AML-193 (cell line): Measurements from ENCODE around the gene GSE1.

Experiments
- DNase-seq, 2 experiments: peaks; one replicate each; lab custom pipeline; 2025; lab: John Stamatoyannopoulos, UW

The GSE1 gene

DNA sequence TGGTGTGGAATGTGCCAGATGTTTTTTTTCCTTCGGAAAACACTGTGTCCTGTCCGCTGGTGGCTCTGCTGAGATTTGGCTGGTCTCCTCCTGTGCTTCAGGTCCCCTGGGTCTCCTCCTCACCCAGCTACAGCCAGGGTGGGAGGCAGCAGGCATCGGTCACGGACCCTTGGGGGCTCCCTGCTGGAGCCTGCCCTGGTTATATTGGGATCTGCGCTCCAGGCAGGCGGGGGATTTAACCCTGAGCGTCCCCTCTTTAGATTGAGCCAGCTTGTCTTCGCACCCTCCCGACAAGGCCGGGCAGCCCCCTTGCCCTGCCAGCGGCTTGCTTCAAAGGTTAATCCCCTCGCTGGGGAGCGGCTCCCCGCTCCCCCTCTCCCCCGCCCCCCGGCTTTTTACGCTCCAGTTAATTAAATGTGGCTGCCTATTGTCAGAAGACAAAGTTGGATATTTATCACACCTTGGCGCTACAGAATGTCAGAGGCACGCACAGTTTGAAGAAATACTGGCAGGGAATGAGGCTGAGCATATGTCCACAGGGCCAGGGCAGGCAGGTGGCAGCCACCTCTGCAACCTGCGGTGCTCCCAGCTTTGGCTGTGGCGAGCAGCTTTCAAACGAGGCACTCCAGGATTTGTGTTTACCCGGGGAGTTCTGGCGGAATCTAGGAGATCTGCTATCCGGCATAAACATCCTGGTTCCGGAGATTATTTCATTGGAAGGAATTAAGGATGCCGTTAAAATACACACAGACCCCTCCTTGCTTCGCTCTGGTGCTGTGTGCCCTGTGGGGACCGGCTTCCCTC, 38.2 kb upstream of the GSE1 start:
- no peak for DNase-seq

DNA sequence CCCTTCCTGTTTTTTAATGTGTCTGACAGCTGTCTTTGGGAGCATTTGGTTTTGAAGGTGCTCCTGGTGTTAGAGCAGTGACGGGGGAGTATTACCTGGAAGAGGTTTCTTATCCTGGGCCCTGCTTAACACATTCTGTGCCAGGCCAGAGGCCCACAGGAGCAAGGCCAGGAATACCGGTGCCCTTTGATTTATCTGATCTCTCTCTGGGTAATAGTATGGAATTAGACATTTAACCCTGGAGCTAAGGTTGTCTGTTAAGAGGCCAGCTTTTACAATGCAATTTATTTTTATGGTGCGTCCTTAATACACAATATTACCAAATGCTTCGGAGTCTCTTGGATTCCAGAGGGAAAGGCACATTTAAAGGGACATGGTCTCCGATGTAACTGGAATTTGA, 37.2 kb upstream of the GSE1 start:
- no peak for DNase-seq

DNA sequence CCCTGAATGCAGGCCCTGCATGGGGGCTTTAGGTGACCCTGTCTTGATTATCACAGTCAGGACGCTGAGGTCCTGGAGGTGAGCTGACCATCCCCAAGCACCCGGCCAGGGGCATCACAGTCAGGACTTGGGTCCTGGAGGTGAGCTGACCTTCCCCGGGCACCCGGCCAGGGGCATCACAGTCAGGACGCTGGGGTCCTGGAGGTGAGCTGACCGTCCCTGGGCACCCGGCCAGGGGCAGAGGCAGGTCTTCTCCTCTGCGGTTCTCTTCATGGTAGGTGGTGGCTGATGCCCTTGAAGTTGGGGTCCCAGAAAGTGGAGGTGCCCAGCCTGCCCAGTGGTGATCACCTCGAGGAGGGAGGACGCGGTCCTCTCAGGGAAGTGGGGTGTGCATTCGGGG, 36.2 kb upstream of the GSE1 start:
- no peak for DNase-seq

DNA sequence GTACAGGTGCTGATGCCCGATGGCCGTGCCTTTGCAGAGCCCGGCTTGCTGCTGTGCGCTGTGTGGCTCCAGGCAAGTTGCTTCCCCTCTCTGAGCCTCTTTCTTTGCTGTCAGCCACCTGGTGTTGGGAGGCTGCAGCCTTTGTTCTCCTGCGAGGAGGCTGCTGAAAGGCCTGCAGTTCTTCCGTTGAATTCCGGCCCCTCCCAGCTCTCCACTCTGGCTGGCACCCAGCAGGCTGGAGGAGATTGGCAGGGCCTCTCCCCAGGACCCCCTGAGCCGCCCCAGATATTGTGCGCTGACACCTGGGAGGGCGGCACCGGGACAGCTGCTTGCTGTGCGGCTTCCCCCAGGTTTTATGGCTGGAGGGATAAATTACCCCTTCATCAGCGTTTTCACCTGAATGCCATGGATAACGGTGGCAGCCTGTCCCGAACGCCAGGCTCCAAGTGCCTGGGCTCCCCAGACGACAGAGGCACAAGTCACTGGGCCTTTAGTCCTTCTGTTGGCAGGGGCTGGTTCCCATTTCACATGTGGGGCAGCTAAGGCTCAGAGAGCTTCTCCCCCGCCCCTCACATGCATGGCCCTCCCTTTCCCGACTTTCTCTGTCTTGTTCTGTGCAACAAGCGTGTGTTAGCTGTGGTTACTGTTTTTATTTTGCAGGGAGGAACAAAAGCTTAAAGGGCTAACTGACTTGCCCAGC, 35.1 kb upstream of the GSE1 start:
- no peak for DNase-seq

DNA sequence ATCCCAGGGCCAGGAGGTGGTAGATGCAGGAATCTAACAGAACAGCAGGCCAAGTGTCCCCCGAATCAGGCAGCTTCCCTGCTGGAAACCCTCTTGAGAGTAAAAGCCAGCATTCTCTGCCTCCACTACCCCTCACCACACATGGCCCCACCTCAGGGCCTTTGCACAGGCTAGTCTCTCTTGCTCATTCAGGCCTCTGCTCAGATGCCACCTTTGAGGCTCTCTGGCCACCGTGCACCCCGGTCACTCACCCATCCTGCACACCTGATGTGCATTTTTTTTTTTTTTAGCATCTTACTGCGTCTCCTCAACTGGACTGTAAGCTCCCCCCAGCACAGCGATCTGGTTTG, 34.5 kb upstream of the GSE1 start:
- DNase-seq: no peak

DNA sequence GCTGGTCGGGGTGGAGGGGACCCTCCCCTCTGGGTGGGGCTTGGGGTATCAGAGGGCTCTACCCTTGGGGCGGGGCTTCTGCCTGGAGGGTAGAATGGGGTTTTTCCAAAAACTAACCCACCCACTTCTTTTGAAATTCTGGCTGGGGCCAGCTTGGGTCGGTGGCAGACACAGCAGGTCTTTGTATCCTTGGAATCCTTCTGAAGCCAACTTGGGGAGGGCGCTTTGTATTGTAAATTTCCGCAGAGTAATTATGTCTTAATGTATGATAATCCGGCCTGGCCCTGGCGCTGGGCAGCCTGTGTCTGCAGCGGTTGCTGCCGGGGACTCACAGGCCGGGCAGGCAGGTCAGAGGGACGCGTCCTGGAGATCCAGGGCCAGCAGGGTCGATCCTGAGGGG, 33.9 kb upstream of the GSE1 start:
- DNase-seq: no peak

DNA sequence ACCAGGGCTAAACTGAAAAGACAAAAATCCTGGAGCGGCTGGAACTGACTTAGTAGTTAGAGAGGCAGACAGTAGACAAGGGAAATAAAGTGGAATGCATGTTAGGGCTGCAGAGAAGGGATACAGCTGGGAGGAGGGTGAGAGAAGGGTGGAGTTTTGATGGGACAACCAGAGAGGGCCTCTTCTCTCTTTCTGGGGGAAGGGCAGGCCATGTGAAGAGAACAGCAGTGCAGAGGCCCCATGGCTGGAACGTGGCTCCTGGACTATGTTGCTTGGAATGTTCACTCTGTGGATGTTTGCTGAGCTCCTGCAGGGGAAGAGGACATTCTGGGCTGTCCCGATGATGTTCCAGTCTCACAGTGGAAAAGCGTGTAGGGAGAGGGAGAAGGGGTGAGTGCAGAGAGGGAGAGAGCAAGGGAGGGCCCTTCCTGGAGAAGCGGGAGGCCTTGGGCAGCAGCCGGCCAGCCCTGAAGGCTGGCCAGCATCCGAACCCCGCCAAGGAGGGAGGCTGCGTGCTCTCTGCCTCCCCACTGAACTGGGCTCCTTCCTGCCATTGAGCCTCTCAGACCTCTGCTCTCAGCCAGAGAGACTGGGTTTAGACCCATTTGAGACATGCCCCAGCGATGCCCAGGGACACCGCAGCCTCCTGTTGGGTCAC, 33.1 kb upstream of the GSE1 start:
- DNase-seq: no peak

DNA sequence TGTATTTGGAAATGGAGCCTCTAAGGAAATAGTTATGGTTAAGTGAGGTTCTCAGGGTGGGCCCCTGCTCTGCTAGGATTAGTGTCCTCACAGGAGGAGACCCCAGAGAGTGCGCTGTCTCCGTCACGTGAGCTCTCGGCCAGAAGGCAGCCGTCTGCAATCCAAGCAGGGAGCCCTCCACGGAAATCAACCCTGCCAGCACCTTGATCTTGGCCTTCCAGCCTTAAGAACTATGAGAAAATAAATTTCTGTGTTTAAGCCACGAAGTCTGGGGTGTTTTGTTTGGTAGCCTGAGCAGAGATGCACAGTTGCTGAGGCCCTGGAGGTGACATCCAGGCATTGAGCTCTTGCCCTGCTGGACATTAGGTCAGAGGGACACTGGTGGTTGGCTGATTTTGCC, 32.4 kb upstream of the GSE1 start:
- DNase-seq: no peak

DNA sequence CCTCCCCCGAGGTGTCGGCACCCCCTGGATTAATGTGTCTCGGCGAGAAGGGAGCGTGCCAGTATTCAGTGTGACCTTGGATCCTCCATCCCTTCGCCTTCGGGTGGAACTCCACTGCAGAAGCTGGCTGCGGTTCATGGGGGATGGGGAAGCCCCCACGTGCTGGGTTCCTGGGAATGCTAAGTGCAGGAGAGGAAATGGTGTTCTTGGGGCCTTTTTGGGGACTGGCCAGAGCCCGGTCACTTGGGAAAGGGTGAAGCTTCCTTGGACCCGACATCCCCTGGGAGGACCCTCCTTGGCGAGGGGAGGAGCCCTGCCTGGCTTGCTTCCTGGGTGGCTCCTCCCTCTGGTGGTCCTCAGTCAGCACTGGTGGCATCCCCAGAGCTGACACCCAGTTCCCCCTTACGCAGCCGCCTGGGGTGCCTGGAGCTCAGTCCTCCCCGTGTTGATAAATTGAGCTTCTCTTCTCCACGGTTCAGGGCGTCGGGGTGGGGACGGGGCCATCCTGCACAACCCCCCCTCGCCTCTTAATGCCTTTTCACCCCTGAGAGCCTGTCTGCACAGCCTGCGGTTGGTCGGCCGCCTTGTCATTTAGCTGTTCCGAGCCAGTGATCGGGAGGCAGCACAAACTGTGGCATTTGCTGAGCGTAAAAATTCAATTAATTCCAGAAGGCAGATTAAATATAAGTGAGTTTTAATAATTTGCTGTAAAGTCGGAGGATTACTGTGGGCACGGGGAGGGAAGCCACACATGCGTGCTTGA, 30.7 kb upstream of the GSE1 start:
- no peak for DNase-seq

DNA sequence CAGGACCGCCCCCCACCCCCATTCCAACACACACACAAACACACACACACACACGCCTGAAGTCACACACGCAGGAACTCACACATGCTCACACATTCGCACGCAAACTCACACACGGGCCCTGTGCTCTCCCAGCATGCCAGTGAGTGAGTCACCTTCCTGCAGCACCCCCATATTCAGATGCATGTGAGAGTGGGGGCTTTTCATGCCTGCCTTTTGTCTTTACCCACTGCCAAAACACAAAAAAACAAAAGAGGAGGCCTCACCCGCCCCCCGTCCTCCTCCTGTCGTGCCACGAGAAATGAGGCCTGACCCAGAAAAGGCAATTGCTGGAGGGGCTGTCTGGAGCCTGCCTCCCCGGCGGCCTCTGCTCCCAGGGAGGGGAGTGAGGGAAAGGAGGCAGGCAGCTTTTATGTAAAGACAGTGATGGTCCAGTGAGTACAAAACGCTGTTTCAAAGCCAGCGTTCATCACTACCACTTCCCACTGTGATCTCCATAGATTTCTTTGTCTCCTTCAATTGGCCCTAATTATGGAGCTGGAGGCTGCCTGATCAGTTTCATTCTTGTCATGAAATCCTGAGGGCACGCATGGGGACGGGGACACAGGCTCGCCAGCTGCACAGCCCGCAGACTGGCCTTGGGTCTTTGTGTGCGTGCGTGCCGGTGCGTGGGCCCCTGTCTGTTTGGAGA, 29.5 kb upstream of the GSE1 start:
- DNase-seq: no peak

DNA sequence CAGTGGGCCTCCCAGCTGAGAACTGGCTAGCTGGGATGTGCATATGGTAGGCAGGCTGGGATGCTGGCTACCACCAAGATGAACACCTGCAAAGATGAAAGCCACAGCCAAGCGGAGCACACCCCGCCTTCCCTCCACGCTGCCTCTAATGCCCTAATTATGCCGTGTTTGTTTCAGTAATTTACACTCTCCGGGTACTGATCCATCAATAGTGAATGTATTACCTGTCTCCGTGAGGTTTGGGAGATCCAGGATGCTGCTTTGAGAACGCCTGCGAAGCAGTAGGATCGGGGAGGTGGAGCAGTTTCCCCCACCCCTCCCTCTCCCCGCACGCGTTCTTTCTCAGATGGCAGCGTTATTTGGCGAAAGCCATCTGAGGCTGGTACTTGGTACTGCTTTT, 28.9 kb upstream of the GSE1 start:
- no peak for DNase-seq

DNA sequence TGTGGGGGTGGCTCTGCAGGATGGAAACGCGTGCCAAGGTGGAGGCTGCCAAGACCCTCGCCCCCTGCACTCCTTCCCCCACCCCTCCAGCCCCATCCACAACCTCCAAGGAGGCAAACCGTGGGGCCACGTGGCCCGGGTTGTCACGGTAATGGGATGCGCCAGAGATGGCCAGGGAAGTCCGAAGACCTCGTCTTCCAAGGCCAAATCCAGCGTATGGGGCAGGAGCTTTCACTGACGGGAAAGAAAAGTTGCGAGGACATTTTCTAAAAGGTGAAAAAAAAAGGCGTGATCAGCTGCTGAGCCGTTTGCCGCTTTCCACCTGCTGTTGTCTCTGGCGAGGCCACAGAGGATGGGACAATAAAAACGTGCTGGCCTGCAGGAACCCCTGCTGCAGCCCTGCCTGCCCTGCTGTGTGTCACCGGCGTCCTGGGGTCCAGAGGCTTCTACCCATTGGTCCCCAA, 28.3 kb upstream of the GSE1 start:
- DNase-seq: no peak

DNA sequence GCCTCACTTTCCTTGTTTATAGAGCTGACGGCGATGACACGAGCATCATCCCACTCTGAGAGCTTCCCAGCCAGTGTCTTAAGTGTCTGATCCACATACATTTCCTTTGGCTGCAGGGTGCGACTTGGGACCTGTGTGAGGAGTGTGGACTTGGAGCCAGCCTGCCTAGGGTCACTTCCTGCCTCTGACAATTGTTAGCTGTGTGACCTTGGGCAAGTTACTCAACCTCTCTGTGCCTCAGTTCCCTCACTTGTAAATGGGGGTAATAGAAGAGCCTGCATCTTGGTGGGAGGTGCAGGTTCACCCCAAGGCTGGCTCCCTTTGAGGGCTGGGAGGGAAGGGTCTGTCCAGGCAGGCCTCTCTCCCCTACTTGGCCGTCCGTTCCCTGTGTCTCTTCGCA, 27.4 kb upstream of the GSE1 start:
- DNase-seq: no peak

DNA sequence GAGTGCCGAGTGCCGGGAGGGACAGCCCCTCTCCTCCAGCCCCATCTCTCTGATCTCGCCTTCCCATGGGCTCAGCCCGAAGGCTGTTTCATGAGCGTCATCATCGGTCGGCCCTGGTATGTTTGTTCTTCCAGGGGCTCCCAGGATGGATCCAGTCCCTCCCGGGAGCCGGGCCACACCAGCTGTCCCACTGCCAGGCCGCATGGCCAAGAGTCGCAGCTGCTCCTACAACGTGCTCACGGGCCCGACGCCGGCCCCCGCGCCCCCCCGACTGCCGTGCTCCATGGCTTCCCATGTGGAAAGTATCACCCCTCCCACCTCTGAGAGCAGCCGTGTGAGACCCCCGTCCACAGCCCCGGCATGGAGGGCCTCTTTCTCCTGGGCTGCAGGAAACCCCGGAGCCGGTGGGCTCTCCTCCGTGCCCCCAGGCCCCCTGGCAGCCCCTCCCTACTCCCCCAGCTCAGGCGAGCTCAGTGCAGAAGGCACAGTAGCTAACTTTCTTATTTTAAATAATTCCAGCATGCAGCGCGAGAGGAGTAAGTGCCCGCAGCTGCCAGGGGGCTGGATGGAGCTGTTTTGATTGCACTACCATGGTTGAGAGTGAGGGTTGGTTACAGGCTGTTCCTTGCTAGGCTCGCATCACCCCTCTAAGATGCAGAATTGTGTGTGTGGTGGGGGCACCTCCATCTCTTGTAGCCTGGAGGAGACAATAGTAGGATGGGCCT, 26.6 kb upstream of the GSE1 start:
- no peak for DNase-seq

DNA sequence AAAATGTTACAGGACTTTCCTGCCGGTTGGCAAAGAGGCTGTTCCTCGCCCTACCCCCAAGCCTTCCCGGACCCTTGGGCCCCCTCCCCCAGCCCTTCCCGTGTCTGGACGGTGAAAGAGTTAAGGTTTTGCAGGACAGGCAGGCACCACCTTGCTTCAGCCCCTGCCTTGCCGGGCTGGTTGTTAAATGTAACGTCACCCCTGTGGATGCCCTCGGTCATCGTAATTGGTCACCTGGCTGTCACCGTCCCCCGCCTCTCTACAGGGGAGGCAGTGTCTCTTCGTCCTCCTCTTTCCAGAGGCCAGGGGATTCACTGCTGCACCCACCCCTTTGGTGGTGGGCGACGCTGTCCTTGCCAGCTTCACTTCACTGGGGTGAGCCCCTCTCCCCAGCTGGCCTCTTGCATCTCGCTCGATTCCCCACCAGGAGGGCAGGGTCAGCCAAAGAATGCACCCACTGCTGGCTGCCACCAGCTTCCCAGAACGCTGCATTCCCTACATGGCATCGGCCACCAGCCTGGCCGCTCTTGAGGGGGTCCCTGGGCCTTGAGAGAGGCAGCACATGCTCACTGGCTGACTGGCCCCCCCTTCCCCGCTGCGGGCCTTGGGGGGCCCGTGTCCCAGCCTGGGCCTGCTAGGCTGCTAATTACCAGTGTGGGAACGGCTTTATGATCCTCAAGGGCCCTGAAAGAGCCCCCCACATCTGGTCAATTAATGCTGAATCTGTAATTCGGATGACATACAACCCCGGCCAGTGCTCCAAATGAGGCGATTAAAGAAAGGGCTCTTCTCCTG, 25.2 kb upstream of the GSE1 start:
- DNase-seq: no peak

DNA sequence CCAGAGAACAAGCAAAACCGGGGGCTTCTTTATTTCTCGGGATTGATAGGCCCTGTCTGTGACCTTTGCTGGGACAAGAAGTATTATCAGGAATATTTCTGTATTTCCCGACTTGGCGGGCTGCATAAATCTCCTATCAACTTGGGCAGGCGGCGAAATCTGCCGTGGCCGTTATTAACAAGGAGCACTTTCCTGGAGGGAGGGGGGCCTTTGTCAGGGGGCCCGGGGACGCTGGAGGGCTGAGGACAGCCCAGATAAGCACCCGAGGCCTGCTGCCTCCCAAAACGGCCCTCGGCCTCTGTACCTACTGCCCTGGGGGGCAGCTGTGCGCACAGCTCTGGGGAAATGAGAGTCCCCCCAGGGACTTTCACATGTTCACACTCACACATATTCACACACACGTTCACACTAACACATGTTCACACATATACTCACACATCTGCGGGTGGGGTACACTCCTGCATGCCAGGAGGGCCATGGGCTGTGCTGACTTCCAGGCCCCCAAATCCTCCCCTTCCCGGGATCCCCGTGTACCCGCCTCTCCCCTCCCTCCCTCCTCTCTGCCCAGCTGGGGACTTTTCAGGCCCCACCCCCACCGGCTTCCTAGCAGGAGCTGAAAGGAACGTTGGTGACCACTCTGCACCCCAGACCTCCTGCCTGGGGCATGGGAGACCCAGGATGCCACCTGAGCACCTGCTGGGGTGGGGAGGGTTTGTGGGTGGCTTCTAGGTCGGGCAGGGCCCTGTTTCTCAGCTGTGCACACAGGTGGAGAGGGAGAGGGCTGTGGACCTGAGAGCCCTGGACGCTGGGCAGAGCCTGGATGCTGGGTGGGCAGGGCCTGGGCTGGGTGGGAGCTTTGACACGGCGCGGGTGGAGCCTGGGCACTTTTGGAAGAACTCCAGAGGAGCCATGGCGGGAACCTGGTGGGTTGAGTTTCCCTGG, 24.3 kb upstream of the GSE1 start:
- DNase-seq: no peak

DNA sequence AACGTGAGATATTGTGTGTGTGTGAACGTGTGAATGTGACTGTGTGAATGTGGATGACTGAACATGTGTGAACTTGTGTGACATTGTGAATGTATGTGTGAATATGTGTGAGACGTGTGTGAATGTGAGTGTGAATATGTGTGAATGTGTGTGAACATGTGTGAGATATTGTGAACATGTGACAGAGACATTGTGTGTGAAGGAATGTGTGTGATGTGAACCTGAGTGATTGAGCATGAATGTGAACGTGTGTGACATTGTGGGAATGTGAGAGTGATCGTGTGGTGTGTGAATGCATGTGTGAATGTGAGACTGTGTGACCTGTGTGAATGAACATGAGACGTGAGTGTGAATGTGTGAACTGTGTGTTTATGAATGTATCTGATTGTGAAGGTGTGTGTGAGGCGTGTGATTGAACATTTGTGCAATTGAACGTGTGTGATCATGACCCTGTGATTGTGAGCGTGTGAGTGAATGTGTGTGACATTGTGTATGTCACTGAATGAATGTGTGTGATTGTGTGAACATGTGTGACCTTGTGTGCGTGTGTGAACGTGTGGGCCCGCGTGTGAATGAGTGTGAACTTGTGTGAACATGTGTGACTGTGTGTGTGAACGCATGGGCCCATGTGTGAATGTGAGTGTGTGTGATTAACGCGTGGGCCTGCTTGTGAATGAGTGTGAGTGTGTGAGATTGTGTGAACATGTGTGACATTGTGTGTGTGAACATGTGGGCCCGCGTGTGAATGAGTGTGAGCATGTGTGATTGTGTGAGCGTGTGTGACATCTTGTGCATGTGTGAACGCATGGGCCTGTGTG, 23.2 kb upstream of the GSE1 start:
- DNase-seq: no peak

DNA sequence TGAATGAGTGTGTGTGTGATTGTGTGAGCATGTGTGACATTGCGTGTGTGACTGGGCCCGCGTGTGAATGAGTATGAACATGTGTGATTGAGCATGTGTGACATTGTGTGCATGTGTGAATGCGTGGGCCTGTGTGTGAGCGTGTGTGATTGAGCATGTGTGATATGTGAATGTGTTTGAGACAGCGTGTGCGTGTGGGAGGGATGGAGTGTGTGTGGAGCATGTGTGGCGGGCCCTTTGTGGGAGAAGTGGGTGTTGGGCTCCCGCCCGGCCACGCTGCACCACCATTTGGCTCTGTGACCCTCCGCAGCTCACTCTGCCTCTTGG, 22.7 kb upstream of the GSE1 start:
- no peak for DNase-seq

DNA sequence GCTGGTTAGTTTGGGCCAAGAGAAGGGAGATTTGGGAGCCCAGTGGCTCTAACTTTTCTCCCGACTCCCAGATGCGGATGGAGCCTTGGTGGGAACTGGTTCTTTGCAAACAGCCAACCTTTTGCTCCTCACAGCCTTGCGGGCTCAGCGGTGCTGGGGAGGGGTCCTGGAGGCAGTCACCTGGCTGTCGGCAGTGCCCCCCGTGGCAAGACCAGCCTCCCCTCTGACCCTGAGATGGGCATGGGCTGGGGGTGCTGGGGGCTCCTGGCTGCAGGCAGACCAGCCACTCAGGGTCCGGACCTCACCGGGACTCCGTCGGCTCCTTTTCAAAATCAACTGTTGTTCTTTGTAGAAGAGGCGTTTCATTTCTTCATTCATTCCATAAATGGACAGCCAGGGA, 21.7 kb upstream of the GSE1 start:
- no peak for DNase-seq
